Osteoblast (primary cell): ENCODE measurements around the gene ZMPSTE24. TPM values are rescaled to one million over a fixed set of nuclear protein-coding genes. Genes with fewer than 3 reads are reported as not detected.

ENCODE experiments used
- DNase-seq: peaks from one replicate; pipeline ENCODE4 v3.0.0; 2011; ENCODE audit warnings: low spot score, mixed read lengths; ENCODE audit not compliant: insufficient read length; ENCODE audit errors: missing footprints
- H2AFZ ChIP-seq: 2 replicates; pipeline ENCODE4 v1.6.0; 2011; ENCODE audit warnings: mild to moderate bottlenecking, low read length
- H3K27ac ChIP-seq: 2 replicates; pipeline ENCODE4 v1.5.1; 2011; ENCODE audit warnings: mild to moderate bottlenecking, low read depth, low read length, moderate library complexity
- H3K27me3 ChIP-seq: 2 replicates; pipeline ENCODE4 v1.6.0; 2012; ENCODE audit warnings: mild to moderate bottlenecking, control low read depth, inconsistent platforms, low read length, moderate library complexity; ENCODE audit not compliant: insufficient read depth
- H3K36me3 ChIP-seq: 2 replicates; pipeline ENCODE4 v1.5.1; 2011; ENCODE audit warnings: mild to moderate bottlenecking, low read length, control low read depth, moderate library complexity; ENCODE audit not compliant: insufficient read depth
- H3K4me1 ChIP-seq: 2 replicates; pipeline ENCODE4 v1.5.1; 2011; ENCODE audit warnings: mild to moderate bottlenecking, low read length, control low read depth, moderate library complexity; ENCODE audit not compliant: insufficient read depth
- H3K4me2 ChIP-seq: 2 replicates; pipeline ENCODE4 v1.6.0; 2011; ENCODE audit warnings: mild to moderate bottlenecking, low read length; ENCODE audit not compliant: insufficient read depth
- H3K4me3 ChIP-seq: fragments of 200-600 bp; sonication (generic); 3 replicates; pipeline ENCODE4 v1.5.1; 2012; ENCODE audit warnings: mild to moderate bottlenecking, low read length, inconsistent platforms; ENCODE audit not compliant: insufficient read depth
- H3K79me2 ChIP-seq: 2 replicates; pipeline ENCODE4 v1.6.0; 2012; ENCODE audit warnings: mild to moderate bottlenecking, low read length, control low read depth, inconsistent platforms; ENCODE audit not compliant: insufficient read depth
- H3K9me3 ChIP-seq: 2 replicates; pipeline ENCODE4 v1.5.1; 2011; ENCODE audit warnings: low read depth, low read length, control low read depth
- H4K20me1 ChIP-seq: 2 replicates; pipeline ENCODE4 v1.6.0; 2012; ENCODE audit warnings: mild to moderate bottlenecking, low read length, control low read depth; ENCODE audit not compliant: insufficient read depth
- CTCF ChIP-seq: IDR thresholded peaks from 2 replicates; pipeline ENCODE4 v1.5.1; 2011; ENCODE audit warnings: mild to moderate bottlenecking, low read depth, low read length, moderate library complexity; ENCODE audit errors: extremely low read depth
- total RNA-seq: library from RNA; depleted of rRNA; stranded (reverse); fragments of >200 nt; gene quantifications from 2 replicates; pipeline ENCODE4 v1.2.3, GENCODE V29; 2012

Gene ZMPSTE24
- total RNA-seq, 1 donor = 72.4 TPM

- Histone ChIP-seq H3K36me3 (no peaks in the 10 kb centered on the region), H3K4me2 (no peak overlapping the region), H3K79me2 (no peaks in the 10 kb centered on the region), H3K4me1 (no peaks in the 10 kb centered on the region), H3K4me3 (no peak overlapping the region), H4K20me1 (no peaks in the 10 kb centered on the region), H3K27ac (no peak overlapping the region), H3K9me3 (no peaks in the 10 kb centered on the region), H2AFZ (no peak overlapping the region), H3K27me3 (peaks cover 3% of the 10 kb centered on the region)
- peak; percentile 58 for DNase-seq
- no peak for TF ChIP-seq CTCF
These were observed 50.1 kb downstream of the ZMPSTE24 start for GRCh38 chr1:40308036-40308727.

- H3K4me1 ChIP-seq = peaks cover 7% of the 10 kb centered on the region
- H3K9me3 ChIP-seq = no peaks in the 10 kb centered on the region
- H3K36me3 ChIP-seq = no peaks in the 10 kb centered on the region
- no peak overlapping the region for H2AFZ ChIP-seq
- H3K27me3 ChIP-seq = no peaks in the 10 kb centered on the region
- no peak for TF ChIP-seq CTCF
- DNase-seq = peak; percentile 11
- H3K79me2 ChIP-seq = no peaks in the 10 kb centered on the region
- H4K20me1 ChIP-seq = no peaks in the 10 kb centered on the region
- no peak overlapping the region for H3K27ac ChIP-seq
- H3K4me2 ChIP-seq = no peak overlapping the region
- no peak overlapping the region for H3K4me3 ChIP-seq
These were observed 51.5 kb downstream of the ZMPSTE24 start for GRCh38 chr1:40309374-40310128.

GRCh38 chr1:40310129-40310461 is 52.1 kb downstream of the ZMPSTE24 start:
- no peaks in the 10 kb centered on the region for H3K36me3 ChIP-seq
- H3K4me3 ChIP-seq = no peak overlapping the region
- H3K9me3 ChIP-seq = no peaks in the 10 kb centered on the region
- H2AFZ ChIP-seq = no peak overlapping the region
- no peak for TF ChIP-seq CTCF
- no peak overlapping the region for H3K4me2 ChIP-seq
- no peaks in the 10 kb centered on the region for H3K79me2 ChIP-seq
- H3K27me3 ChIP-seq = no peaks in the 10 kb centered on the region
- no peak overlapping the region for H3K27ac ChIP-seq
- H3K4me1 ChIP-seq = peaks cover 7% of the 10 kb centered on the region
- H4K20me1 ChIP-seq = no peaks in the 10 kb centered on the region
- DNase-seq = peak; percentile 31

GRCh38 chr1:40310983-40311642 is 53.1 kb downstream of the ZMPSTE24 start:
- Histone ChIP-seq H3K4me3 (no peak overlapping the region), H3K27me3 (peaks cover 8% of the 10 kb centered on the region), H2AFZ (no peak overlapping the region), H3K79me2 (no peaks in the 10 kb centered on the region), H3K4me2 (no peak overlapping the region), H4K20me1 (no peaks in the 10 kb centered on the region), H3K9me3 (no peaks in the 10 kb centered on the region), H3K27ac (no peak overlapping the region), H3K36me3 (no peaks in the 10 kb centered on the region), H3K4me1 (peaks cover 13% of the 10 kb centered on the region)
- DNase-seq = peak; percentile 4
- TF ChIP-seq CTCF = no peak
